Posterior vena cava (tissue), 2 donors: ENCODE results near the gene LTA. TPM values are rescaled to one million over a fixed set of nuclear protein-coding genes. Genes with fewer than 3 reads are reported as not detected.

Source experiments
- DNase-seq: peaks from one replicate; pipeline ENCODE4 v3.0.0-alpha.2; 2020; ENCODE audit warnings: low spot score
- intact Hi-C, 2 donors: fragments of 100-400 bp; cut with DNase I; formaldehyde crosslinking; loops; one replicate each; pipeline versions ENCODE4 v1.14.1 to v1.14.2; 2022 to 2023
- long read RNA-seq, 2 donors: library from polyadenylated mRNA; unstranded; transcript quantifications; one replicate each; pipeline ENCODE4 v2.0.0, GENCODE V29; 2020 to 2021
- total RNA-seq, 2 donors: library from RNA; stranded (reverse); fragmentation: NEBNext Ultra II Directional; extraction: Animal tissue kit (Norgen Biotek cat#: 25700); gene quantifications; one replicate each; pipeline ENCODE4 v1.2.1, GENCODE V29; 2021
- donor health status: DM: yes; HTN: yes; CAD: no.
- donor health status: DM: yes; HTN: yes; CAD: no.

The LTA gene
- not detected for total RNA-seq
- long read RNA-seq, donor 1: 0 reads
- long read RNA-seq, donor 2: 0 reads

DNA sequence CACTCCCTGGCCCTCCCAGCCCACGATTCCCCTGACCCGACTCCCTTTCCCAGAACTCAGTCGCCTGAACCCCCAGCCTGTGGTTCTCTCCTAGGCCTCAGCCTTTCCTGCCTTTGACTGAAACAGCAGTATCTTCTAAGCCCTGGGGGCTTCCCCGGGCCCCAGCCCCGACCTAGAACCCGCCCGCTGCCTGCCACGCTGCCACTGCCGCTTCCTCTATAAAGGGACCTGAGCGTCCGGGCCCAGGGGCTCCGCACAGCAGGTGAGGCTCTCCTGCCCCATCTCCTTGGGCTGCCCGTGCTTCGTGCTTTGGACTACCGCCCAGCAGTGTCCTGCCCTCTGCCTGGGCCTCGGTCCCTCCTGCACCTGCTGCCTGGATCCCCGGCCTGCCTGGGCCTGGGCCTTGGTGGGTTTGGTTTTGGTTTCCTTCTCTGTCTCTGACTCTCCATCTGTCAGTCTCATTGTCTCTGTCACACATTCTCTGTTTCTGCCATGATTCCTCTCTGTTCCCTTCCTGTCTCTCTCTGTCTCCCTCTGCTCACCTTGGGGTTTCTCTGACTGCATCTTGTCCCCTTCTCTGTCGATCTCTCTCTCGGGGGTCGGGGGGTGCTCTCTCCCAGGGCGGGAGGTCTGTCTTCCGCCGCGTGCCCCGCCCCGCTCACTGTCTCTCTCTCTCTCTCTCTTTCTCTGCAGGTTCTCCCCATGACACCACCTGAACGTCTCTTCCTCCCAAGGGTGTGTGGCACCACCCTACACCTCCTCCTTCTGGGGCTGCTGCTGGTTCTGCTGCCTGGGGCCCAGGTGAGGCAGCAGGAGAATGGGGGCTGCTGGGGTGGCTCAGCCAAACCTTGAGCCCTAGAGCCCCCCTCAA is at the start of gene LTA:
TSS of gene LTA (plus strand) at position 249 of the 871 bp plus-strand sequence. CDS start at position 703, 454 bp downstream.
- intact Hi-C loops: no loop called here

GRCh38 chr6:31525553-31525931 is 46.5 kb upstream of the LTA start:
- intact Hi-C loops: no loop called here
- DNase-seq: no peak

More for the DNA sequence above, at the start of gene LTA:
- no peak for DNase-seq

DNA sequence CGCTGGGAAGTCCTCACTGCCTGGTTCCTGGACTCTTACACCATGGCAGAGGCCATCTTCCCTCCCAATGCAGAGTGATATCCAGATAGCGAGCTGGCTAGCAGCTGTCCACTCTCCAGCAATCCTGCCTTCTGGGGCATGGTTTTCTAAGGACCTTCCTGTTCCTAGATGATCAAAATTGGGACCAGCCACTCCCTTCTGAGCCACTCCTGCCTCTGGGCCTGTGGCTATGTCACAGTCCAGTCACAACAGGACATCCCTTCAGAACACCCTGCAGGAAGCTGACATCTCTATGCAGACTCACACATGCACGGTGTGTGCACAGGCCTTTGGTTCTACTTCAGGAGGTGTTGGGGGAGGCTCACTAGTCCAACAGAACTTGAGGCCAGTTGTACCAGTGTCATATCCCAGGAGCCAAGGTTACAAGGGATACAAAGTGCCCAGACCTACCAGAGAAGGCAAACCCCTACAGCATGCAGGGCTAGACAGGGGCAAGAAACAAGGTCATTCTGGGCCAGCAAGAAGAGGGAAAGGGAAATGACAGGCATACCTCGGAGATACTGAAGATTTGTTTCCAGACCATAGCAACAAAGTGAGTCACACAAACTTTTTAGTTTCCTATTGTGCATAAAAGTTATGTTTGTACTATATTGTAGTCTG is 46.0 kb upstream of the LTA start:
- intact Hi-C loops: no loop called here
- DNase-seq: no peak

GRCh38 chr6:31528307-31528777 is 43.7 kb upstream of the LTA start:
- DNase-seq: no peak
- intact Hi-C loops: no loop called here

DNA sequence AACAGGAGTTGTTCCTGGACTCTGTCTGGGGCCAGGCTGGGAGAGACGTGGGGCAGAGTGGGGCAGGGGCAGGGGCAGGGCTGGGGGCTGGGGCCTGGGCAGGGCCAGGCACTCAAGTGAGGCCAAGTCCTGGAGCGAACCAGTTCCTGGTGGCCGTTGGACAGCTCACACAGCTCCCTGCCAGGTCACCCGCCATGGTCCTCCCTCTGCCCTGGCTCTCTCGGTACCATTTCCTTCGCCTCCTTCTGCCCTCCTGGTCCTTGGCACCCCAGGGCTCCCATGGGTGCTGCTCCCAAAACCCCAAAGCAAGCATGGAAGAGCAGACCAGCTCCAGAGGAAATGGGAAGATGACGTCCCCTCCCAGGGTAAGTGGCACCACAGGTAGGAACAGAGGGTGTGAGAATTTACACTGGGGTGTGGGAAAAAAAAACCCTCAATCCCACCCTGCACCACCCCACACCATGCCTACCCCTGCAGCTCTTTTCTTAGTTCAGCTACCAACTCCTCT is 43.2 kb upstream of the LTA start, which contains the start of gene MCCD1:
TSS of gene MCCD1 (plus strand) at position 142 of the 508 bp plus-strand sequence. CDS start at position 195, 53 bp downstream.
- no peak for DNase-seq
- intact Hi-C loops: no loop called here

DNA sequence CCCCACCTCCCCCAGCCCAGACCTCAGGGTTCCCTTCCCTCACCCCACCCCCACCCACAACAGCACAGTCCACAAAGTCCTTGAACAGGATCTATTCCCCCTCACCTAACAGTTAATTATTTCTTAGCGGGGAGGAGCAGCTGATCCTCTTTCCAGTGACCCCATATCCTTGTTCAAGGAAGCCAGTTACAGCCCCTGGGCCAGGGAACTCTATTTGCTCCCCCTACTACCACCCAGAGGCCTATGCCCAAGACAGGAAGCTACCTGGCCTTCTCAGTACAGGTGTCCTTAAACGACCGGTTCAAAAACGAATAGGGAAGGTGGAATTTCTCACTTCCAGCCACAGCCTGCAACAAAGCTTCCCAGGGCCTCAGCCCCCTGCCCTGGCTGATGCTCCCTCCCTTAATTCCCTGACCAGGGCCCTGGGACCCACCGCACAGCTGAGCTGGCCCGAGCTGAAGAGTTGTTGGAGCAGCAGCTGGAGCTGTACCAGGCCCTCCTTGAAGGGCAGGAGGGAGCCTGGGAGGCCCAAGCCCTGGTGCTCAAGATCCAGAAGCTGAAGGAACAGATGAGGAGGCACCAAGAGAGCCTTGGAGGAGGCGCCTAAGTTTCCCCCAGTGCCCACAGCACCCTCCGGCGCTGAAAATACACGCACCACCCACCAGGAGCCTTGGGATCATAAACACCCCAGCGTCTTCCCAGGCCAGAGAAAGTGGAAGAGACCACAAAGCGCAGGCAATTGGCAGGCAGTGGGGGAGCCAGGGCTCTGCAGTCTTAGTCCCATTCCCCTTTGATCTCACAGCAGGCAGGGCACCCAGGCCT is 42.5 kb upstream of the LTA start:
- DNase-seq: no peak
- intact Hi-C loops: no loop called here

DNA sequence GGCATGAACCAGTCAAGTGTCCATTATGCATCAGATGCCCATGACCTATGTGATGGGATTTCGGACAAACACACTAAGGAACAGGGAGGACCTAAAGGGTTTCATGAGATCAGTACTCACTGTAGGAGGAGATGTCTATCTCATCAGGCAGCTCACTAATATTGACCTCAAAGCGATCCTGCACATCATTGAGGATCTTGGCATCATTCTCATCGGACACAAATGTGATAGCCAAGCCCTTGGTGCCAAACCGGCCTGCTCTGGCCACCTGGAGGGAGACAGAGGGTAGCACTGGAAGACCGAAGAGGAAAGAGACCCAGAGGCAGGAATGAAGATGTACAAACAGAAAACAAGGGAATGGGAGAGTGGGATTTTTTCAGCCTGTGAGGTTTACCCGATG is 41.4 kb upstream of the LTA start:
- DNase-seq: no peak
- intact Hi-C loops: no loop called here

GRCh38 chr6:31531162-31531561 is 40.9 kb upstream of the LTA start:
- DNase-seq: no peak
- intact Hi-C loops: no loop called here

DNA sequence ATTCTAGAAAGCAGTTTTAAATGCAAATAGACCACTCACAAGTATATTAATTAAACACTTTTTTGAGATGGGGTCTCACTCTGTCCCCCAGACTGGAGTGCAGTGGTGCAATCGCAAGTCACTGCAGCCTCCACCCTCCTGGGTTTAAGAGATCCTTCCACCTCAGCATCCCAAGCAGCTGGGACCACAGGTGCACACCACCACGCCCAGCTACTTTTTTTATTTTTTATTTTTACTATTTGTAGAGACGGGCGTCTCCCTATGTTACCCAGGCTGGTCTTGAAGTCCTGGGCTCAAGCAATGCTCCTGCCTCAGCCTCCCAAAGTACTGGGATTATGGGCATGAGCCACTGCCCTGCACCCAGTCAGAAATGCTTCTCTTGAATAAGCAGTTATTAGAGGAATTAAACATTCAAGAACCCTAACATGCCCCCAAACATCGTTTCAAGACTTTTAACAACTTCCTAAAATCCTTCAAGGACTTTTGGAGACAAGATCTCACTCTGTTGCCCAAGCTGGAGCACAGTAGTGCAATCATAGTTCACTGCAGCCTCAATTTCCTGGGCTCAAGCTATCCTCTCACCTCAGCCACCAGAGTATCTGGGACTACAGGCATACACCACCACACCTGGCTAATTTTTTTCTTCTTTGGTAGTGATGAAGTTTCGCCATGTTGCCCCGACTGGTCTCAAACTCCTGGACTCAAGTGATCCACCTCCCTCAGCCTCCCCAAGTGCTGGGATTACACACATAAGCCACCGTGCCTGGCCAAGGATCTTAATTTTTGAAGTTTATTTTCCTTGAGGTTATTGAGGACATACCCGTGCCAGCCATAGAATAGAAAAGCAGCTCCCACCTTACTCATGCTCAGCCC is 40.1 kb upstream of the LTA start:
- intact Hi-C loops: no loop called here
- DNase-seq: no peak

- intact Hi-C loops: no loop called here
Observed at GRCh38 chr6:31532644-31533454, 39.2 kb upstream of the LTA start.

DNA sequence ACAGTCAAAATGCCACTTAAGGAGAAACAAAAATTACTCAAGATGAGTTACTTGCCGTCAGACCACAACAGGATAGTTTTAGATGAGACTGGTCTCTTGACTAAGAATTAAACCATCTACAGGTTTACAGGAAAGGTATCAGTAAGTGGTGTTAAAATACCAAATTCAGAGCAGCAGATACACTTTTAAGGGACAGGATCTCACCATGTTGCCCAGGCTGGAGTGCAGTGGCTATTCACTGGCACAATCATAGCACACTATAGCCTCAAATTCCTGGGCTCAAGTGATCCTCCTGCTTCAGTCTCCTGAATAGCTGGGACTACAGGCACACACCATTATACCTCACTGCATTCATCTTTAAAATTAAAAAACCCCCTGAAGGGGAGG is 38.6 kb upstream of the LTA start:
- DNase-seq: no peak
- intact Hi-C loops: no loop called here

More at GRCh38 chr6:31532644-31533454, 39.2 kb upstream of the LTA start:
- DNase-seq: no peak

- intact Hi-C loops: no loop called here
- no peak for DNase-seq
Observed at GRCh38 chr6:31534011-31534410, 38.1 kb upstream of the LTA start.

GRCh38 chr6:31534521-31535040 is 37.5 kb upstream of the LTA start:
- intact Hi-C loops: no loop called here

GRCh38 chr6:31535538-31536324 is 36.4 kb upstream of the LTA start:
- no peak for DNase-seq

More at GRCh38 chr6:31534521-31535040, 37.5 kb upstream of the LTA start:
- DNase-seq: no peak

DNA sequence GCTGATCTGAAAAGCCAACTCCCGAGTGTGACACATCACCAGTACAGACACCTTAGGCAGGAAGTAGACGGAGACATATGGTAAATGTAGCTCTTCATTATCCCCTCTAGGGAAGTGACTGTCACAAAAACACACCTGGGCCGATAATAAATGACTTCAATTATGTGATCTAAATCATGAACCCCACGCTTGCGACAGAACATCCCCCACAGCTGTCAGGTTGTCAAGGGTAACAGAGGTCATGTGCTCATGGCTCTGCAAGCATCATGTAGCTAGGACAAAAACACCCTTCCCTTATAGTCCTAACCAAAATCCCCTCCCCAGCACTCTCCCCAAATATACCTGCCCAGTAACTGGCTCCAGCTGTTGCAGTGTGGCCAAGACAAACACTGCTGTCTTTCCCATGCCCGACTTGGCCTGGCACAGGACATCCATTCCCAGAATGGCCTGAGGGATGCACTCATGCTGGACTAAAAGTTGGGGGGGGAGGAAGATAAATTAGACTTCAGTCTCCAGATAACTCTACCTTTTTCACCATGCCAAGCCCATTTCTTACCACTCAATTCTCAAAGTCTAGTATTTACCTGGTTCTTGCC is 33.2 kb upstream of the LTA start:
- intact Hi-C loops: no loop called here
- no peak for DNase-seq

More at GRCh38 chr6:31535538-31536324, 36.4 kb upstream of the LTA start:
- intact Hi-C loops: no loop called here

DNA sequence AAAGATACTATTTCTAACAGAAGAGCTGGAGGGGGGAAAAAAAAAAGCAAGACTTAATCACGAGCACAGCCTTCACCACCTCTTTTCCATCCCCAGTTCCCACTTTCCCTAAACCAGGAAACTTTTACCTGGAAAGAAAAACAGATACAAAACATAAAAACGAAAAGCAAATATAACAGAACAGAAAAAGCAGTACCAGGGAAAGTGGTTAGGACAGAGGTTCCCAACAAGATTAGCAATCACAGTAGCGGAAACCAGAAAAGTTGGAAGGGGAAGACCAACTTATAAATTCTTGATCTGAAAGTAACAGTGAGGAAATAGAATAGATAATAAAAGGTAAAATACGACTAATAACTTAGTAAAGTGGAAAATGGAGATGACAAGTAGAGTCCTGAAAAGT is 31.4 kb upstream of the LTA start:
- intact Hi-C loops: no loop called here
- no peak for DNase-seq
